H7 (cell line): Measurements from ENCODE around the gene EDC4. TPM values are rescaled to one million over a fixed set of nuclear protein-coding genes. Genes with fewer than 3 reads are reported as not detected.
A peak's percentile ranks its signal among the peaks of the same experiment; 100 is the strongest.

Source experiments
- DNase-seq: peaks from one replicate; pipeline ENCODE4 v3.0.0; 2012
- H3K27me3 ChIP-seq: 2 replicates; pipeline ENCODE4 v1.6.0; 2011; ENCODE audit warnings: mild to moderate bottlenecking, low read length; ENCODE audit not compliant: control insufficient read depth, insufficient read depth
- H3K36me3 ChIP-seq: replicated peaks from 2 replicates; pipeline ENCODE4 v1.5.1; 2011; ENCODE audit warnings: low read length; ENCODE audit not compliant: control insufficient read depth, insufficient read depth
- H3K4me3 ChIP-seq: 2 replicates; pipeline ENCODE4 v1.5.1; 2011; ENCODE audit warnings: low read depth, mild to moderate bottlenecking, control low read depth, low read length, moderate library complexity; ENCODE audit not compliant: insufficient read depth
- total RNA-seq: library from RNA; depleted of rRNA; stranded (reverse); fragments of >200 nt; shearing (Covaris generic); gene quantifications from 2 replicates; pipeline ENCODE4 v1.2.3, GENCODE V29; 2014

Gene EDC4
- total RNA-seq, 1 experiment from 2014 or later, result 96.6 TPM

DNA sequence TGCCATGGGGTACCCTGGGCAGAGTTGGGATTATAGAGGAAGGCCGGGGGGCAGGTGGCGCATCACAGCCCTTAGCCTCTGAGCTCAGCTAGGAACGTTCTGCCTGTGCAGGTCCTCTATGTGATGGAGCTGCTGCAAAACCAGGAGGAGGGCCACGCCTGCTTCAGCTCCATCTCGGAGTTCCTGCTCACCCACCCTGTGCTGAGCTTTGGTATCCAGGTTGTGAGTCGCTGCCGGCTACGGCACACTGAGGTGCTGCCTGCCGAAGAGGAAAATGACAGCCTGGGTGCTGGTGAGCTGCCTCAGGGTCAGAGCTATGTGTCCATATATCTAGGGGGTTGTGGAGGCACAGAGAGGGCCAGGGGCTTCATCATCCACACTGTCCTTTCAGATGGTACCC is 6.0 kb downstream of the EDC4 start:
- Histone ChIP-seq H3K36me3 (peaks cover 62% of the 10 kb centered on the region), H3K4me3 (no peak overlapping the region), H3K27me3 (no peaks in the 10 kb centered on the region)
- no peak for DNase-seq

DNA sequence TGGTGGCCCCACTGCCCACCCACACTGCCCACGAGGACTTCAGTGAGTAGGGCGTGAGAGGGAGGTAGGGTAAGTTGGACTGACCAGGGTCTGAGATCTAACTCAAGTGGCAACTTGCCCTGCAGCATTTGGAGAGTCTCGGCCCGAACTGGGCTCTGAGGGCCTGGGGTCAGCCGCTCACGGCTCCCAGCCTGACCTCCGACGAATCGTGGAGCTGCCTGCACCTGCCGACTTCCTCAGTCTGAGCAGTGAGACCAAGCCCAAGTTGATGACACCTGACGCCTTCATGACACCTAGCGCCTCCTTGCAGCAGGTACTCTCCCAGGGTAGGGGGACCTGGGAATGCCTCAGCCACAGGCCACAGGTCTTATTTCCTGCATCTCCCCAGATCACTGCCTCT is 6.6 kb downstream of the EDC4 start:
- Histone ChIP-seq H3K4me3 (no peak overlapping the region), H3K27me3 (no peaks in the 10 kb centered on the region), H3K36me3 (peaks cover 62% of the 10 kb centered on the region)
- DNase-seq, result peak; percentile 26

DNA sequence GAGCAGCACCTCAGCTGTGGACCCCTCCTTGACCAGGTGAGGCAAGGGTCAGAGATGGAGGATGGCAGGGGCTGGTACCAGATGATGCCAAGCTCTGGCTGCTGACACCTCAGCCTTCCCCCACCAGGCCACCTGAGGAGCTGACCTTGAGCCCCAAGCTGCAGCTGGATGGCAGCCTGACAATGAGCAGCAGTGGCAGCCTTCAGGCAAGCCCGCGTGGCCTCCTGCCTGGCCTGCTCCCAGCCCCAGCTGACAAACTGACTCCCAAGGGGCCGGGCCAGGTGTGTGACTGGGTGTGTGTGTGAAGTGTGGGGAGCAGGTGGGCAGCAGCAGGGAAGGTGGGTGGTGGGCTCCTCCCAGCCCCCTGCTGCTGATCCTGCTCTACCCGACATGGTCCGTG is 7.1 kb downstream of the EDC4 start:
- H3K36me3 ChIP-seq, result peaks cover 62% of the 10 kb centered on the region

DNA sequence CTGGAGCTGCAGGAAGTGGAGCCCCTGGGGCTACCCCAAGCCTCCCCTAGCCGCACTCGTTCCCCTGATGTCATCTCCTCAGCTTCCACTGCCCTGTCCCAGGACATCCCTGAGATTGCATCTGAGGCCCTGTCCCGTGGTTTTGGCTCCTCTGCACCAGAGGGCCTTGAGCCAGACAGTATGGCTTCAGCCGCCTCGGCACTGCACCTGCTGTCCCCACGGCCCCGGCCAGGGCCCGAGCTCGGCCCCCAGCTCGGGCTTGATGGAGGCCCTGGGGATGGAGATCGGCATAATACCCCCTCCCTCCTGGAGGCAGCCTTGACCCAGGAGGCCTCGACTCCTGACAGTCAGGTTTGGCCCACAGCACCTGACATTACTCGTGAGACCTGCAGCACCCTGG is 7.7 kb downstream of the EDC4 start:
- H3K4me3 ChIP-seq, result no peak overlapping the region
- H3K27me3 ChIP-seq, result no peaks in the 10 kb centered on the region
- peaks cover 62% of the 10 kb centered on the region for H3K36me3 ChIP-seq
- DNase-seq, result peak; percentile 33

More for the DNA sequence above, 7.1 kb downstream of the EDC4 start:
- Histone ChIP-seq H3K4me3 (no peak overlapping the region), H3K27me3 (no peaks in the 10 kb centered on the region)
- DNase-seq, result peak; percentile 25

DNA sequence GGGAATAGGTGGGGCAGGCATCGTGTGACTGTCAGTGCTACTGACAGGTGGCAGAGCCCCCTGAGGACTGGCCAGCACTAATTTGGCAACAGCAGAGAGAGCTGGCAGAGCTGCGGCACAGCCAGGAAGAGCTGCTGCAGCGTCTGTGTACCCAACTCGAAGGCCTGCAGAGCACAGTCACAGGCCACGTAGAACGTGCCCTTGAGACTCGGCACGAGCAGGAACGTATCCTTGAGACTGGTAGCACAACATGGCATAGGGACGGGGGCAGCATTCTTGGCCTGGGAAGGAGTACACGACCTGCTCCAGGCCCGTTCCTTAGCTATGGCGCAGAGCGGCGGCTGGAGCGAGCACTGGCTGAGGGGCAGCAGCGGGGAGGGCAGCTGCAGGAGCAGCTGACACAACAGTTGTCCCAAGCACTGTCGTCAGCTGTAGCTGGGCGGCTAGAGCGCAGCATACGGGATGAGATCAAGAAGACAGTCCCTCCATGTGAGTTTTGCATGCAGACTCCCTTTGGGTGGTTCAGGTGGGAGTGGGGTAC is 8.8 kb downstream of the EDC4 start:
- Histone ChIP-seq H3K36me3 (peaks cover 56% of the 10 kb centered on the region), H3K4me3 (no peak overlapping the region), H3K27me3 (no peaks in the 10 kb centered on the region)
- DNase-seq, result peak; percentile 26

DNA sequence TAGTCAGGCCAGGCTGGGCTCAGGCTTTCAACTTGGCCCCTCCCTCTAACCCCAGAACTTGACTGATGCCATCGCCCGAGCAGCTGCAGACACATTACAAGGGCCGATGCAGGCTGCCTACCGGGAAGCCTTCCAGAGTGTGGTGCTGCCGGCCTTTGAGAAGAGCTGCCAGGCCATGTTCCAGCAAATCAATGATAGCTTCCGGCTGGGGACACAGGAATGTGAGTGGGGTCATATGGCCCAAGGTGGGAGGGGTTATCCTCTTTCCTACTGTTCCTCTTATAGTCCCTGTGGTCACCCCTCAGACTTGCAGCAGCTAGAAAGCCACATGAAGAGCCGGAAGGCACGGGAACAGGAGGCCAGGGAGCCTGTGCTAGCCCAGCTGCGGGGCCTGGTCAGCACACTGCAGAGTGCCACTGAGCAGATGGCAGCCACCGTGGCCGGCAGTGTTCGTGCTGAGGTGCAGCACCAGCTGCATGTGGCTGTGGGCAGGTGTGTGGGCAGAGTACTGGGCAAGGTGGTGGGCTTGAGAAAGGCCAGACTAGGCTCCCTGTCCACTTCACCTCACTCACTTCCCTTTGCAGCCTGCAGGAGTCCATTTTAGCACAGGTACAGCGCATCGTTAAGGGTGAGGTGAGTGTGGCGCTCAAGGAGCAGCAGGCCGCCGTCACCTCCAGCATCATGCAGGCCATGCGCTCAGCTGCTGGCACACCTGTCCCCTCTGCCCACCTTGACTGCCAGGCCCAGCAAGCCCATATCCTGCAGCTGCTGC is 9.7 kb downstream of the EDC4 start:
- Histone ChIP-seq H3K27me3 (no peaks in the 10 kb centered on the region), H3K4me3 (no peak overlapping the region), H3K36me3 (peaks cover 49% of the 10 kb centered on the region)
- DNase-seq, result peak; percentile 30

DNA sequence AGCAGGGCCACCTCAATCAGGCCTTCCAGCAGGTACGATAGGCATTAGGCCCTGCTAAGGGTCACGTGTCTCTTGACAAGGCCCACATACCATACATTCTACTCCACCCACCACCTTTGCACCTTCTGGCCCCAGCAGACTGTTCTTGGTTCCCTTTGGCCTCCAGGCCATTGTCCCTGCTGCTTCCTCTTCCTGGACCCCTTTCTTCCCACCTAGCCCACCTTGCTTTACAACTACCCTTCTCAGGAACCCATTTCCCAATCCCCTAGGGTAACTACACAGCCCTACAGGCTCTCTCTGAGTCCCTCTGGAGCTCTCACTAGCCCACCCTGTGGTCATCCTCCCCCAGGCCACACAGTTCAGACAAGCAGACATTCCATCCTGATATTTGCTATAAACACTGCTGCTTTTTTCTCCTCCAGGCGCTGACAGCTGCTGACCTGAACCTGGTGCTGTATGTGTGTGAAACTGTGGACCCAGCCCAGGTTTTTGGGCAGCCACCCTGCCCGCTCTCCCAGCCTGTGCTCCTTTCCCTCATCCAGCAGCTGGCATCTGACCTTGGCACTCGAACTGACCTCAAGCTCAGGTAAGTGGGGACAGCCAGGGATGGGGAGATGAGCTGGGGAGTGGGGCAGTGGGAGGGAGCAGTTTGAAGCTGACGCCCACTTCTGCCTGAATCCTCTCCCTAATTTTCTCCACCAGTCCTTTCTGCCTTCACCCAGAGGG is 10.5 kb downstream of the EDC4 start:
- H3K36me3 ChIP-seq, result peaks cover 43% of the 10 kb centered on the region
- no peaks in the 10 kb centered on the region for H3K27me3 ChIP-seq
- DNase-seq, result peak; percentile 32
- H3K4me3 ChIP-seq, result no peak overlapping the region

DNA sequence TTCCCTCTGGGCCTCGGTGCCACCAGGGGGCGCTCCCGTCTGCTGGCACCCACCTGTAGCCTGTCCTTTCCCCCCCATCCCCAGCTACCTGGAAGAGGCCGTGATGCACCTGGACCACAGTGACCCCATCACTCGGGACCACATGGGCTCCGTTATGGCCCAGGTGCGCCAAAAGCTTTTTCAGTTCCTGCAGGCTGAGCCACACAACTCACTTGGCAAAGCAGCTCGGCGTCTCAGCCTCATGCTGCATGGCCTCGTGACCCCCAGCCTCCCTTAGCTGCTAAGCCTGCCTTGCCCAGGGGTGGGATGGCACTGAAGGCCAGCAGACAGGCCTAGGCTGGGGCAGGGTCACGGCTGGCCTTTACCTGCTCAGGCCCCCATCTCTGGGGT is 11.0 kb downstream of the EDC4 start:
- no peak overlapping the region for H3K4me3 ChIP-seq
- H3K27me3 ChIP-seq, result no peaks in the 10 kb centered on the region
- H3K36me3 ChIP-seq, result peaks cover 39% of the 10 kb centered on the region
- DNase-seq, result peak; percentile 97

DNA sequence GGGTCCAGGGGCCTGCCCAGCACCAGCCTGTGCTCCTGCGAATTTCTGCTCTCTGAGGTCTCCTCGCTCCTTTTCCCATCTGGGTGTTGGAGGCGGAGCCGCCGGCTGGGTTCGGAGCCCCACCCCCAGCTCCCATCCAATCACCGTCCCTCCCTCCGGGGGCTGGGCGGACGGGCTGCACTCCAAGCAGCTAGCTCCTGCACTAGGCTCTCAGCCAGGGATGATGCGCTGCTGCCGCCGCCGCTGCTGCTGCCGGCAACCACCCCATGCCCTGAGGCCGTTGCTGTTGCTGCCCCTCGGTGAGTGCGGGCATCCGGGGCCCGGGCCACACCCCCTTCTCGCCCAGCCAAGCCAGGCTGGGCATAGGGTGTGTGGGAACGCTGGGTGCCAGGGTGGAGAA is 11.8 kb downstream of the EDC4 start, which contains the start of gene NRN1L:
Gene NRN1L, plus strand, starts transcription at position 202 of the 400 bp plus-strand sequence. Its CDS starts 19 bp downstream, at position 221.
- Histone ChIP-seq H3K4me3 (peak within 1 kb of the TSS; percentile 12; the same call in 1 of the 2 replicates), H3K27me3 (no peaks in the 10 kb centered on the region), H3K36me3 (peaks cover 32% of the 10 kb centered on the region)
- DNase-seq, result peak; percentile 99

DNA sequence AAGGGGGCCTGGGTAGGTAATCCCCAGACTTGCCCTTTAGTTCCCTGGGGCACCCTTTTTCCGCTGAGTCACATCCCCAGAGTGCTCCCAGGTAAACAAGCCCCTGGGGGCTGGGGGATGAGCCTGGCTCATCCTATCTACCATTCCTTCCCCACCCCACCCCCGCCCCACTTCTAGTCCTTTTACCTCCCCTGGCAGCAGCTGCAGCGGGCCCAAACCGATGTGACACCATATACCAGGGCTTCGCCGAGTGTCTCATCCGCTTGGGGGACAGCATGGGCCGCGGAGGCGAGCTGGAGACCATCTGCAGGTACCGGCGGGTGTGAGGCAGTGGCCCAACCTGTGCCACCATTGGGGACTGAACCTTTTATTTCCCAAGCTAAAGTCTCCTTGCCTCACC is 12.7 kb downstream of the EDC4 start:
- H3K4me3 ChIP-seq, result no peak overlapping the region
- peak; percentile 77 for DNase-seq
- peaks cover 26% of the 10 kb centered on the region for H3K36me3 ChIP-seq
- no peaks in the 10 kb centered on the region for H3K27me3 ChIP-seq

DNA sequence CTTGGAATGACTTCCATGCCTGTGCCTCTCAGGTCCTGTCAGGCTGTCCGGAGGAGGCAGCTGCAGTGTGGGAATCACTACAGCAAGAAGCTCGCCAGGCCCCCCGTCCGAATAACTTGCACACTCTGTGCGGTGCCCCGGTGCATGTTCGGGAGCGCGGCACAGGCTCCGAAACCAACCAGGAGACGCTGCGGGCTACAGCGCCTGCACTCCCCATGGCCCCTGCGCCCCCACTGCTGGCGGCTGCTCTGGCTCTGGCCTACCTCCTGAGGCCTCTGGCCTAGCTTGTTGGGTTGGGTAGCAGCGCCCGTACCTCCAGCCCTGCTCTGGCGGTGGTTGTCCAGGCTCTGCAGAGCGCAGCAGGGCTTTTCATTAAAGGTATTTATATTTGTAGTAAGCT is 13.1 kb downstream of the EDC4 start:
- H3K36me3 ChIP-seq, result peaks cover 23% of the 10 kb centered on the region
- no peak overlapping the region for H3K4me3 ChIP-seq
- DNase-seq, result peak; percentile 53
- H3K27me3 ChIP-seq, result no peaks in the 10 kb centered on the region

DNA sequence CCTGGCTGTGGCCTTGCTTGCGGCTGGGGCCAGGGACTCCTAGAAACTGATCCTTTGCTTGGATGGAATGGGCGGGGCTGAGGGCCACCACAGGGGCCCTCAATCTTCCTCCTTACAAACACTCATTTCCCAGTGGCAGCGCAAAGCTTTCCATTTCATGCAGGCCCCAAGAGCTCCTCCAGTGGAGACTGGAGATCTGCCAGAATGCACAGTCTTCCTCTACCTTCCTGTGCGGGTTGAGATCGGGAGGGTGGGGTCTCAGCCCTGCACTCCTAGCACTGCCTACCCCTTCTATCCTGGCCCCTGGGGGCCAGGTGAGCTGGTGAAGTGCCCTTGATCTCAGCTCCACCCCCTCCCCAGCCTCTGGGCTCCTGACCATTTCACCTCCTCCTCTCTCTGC is 13.5 kb downstream of the EDC4 start:
- peaks cover 19% of the 10 kb centered on the region for H3K36me3 ChIP-seq
- DNase-seq, result peak; percentile 64
- H3K27me3 ChIP-seq, result no peaks in the 10 kb centered on the region
- H3K4me3 ChIP-seq, result no peak overlapping the region

DNA sequence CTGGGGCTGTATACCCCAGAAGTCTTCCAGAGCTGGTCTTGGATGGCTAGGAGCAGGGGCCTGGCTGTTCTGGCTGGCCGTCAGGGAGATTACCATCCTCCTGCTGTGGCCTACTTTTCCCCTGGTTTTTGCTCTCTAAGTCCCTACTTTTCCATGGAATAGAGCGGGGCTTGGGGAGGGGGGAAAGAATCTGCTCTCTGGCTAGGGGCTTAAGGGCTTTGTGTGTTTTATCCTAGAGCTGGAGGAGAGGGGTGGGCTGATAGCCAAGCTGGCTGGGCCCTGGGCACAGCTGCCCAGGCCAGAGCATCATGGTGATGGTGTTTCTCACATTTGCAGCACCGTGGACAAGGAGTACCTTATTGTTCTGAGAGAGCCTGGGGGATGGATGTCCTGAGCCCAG is 15.5 kb downstream of the EDC4 start:
- Histone ChIP-seq H3K27me3 (no peaks in the 10 kb centered on the region), H3K36me3 (peaks cover 2% of the 10 kb centered on the region; the same call in 1 of the 2 replicates), H3K4me3 (no peak overlapping the region)
- DNase-seq, result no peak

DNA sequence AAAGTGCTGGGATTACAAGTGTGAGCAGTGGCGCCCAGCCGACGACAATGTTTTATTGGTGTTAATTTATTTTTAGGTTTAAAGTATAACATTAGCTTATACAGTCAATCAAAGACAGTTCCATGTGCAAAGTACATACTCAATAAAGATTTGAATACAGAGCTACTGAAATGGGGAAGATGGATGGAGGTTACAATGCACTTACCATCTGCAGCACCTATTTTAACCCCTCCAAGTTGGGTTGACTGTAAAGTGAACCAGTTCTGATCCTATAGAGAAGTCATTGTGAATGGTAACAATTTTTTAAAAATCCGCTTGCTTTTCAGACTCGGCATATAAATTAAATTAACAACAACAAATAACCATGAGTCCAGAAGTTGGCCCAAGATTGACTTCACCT is 19.5 kb downstream of the EDC4 start:
- Histone ChIP-seq H3K27me3 (no peaks in the 10 kb centered on the region), H3K4me3 (peak overlapping the region; percentile 27), H3K36me3 (no peaks in the 10 kb centered on the region)
- no peak for DNase-seq
